Neural crest cell (in vitro differentiated cells): ENCODE results near the gene ZFAND3. TPM values are rescaled to one million over a fixed set of nuclear protein-coding genes. Genes with fewer than 3 reads are reported as not detected.

ENCODE experiments used
- DNase-seq: peaks from one replicate; pipeline ENCODE4 v3.0.0; 2021; ENCODE audit warnings: low read depth, mixed read lengths, low spot score
- H3K27ac Mint-ChIP-seq: one replicate; pipeline ENCODE4 v1.8.0; 2021; ENCODE audit warnings: mild to moderate bottlenecking, mixed read lengths; ENCODE audit not compliant: unreplicated experiment
- H3K27me3 Mint-ChIP-seq: 2 replicates; pipeline ENCODE4 v1.8.0; 2021; ENCODE audit warnings: low read depth, mild to moderate bottlenecking, mixed read lengths
- H3K36me3 Mint-ChIP-seq: 2 replicates; pipeline ENCODE4 v1.8.0; 2021; ENCODE audit warnings: low read depth, mild to moderate bottlenecking, mixed read lengths
- H3K4me1 Mint-ChIP-seq: 2 replicates; pipeline ENCODE4 v1.8.0; 2021; ENCODE audit warnings: mixed read lengths
- H3K4me3 Mint-ChIP-seq: one replicate; pipeline ENCODE4 v1.8.0; 2021; ENCODE audit warnings: mild to moderate bottlenecking, mixed read lengths
- H3K9me3 Mint-ChIP-seq: 2 replicates; pipeline ENCODE4 v1.8.0; 2021; ENCODE audit warnings: mixed read lengths
- total RNA-seq: library from RNA; stranded (reverse); gene quantifications from 2 replicates; pipeline ENCODE4 v1.2.1, GENCODE V29; 2021
- TF ChIP-seq, protein P1 (sequence below): fragments of 200-600 bp; sonication (generic); conservative IDR thresholded peaks from 2 replicates; pipeline ENCODE4 v1.5.0; 2021; ENCODE audit warnings: antibody characterized with exemption, mild to moderate bottlenecking

The ZFAND3 gene
- total RNA-seq, 1 donor from 2014 or later, result 65.9 TPM

DNA sequence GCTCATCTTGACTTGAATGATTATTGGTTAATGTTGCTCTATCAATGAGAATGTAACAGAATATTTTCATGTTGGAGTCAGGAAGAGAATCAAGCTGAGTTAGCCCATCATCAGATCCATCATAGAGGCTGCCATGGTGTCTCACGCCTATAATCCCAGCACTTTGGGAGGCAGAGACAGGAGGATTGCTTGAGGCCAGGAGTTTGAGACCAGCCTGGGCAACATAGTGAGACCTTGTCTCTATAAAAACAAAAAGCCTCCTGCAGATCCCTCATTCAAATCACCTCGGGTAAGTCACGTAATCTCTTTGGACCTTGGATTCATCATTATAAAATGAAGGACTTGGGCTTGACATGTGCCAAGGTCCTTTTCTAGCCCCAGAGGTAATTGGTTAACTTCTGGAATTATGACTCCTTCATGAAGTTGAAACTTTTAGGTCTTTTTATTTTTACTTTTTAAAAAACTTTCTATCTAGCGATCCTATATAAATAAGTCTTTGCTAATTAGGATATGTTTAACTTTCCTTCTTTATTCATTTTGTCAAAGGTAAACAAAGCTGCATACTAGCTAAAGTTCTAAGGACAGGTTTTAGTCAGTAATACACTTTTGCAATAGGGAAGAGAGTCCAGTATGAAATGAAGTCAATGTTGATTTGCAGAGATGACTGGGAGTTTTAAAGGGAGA, 110.9 kb downstream of the ZFAND3 start:
- no peak for DNase-seq
- TF ChIP-seq, protein P1, sequence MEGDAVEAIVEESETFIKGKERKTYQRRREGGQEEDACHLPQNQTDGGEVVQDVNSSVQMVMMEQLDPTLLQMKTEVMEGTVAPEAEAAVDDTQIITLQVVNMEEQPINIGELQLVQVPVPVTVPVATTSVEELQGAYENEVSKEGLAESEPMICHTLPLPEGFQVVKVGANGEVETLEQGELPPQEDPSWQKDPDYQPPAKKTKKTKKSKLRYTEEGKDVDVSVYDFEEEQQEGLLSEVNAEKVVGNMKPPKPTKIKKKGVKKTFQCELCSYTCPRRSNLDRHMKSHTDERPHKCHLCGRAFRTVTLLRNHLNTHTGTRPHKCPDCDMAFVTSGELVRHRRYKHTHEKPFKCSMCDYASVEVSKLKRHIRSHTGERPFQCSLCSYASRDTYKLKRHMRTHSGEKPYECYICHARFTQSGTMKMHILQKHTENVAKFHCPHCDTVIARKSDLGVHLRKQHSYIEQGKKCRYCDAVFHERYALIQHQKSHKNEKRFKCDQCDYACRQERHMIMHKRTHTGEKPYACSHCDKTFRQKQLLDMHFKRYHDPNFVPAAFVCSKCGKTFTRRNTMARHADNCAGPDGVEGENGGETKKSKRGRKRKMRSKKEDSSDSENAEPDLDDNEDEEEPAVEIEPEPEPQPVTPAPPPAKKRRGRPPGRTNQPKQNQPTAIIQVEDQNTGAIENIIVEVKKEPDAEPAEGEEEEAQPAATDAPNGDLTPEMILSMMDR, result no peak
- H3K9me3 Mint-ChIP-seq, result no peaks in the 10 kb centered on the region

DNA sequence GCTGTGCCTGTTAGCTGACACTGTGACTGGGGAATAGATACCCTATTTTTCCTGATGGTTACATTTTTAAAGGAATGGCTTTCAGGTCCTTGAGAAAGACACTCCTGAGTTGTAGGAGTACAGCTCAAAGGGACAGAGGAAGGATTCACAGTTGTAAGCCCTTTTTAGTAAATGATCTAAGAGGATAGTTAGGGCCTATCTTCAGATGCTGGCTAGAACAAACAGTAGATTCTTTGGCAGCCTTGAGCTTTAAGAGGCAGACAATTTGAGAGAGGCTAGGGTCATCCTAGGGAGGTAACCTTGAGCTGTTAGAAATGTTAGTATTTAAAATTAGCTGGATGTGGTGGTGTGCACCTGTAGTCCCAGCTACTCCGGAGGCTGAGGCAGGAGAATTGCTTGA, 111.5 kb downstream of the ZFAND3 start:
- Mint-ChIP-seq H3K9me3 (no peaks in the 10 kb centered on the region), H3K4me1 (peaks cover 29% of the 10 kb centered on the region), H3K27ac (no peak overlapping the region), H3K36me3 (no peaks in the 10 kb centered on the region), H3K27me3 (no peaks in the 10 kb centered on the region), H3K4me3 (no peak overlapping the region)
- no peak for DNase-seq
- TF ChIP-seq, protein P1, result no peak

More for the DNA sequence above, 110.9 kb downstream of the ZFAND3 start:
- no peaks in the 10 kb centered on the region for H3K36me3 Mint-ChIP-seq
- H3K27me3 Mint-ChIP-seq, result no peaks in the 10 kb centered on the region
- H3K27ac Mint-ChIP-seq, result no peak overlapping the region
- H3K4me1 Mint-ChIP-seq, result peaks cover 34% of the 10 kb centered on the region
- H3K4me3 Mint-ChIP-seq, result no peak overlapping the region

DNA sequence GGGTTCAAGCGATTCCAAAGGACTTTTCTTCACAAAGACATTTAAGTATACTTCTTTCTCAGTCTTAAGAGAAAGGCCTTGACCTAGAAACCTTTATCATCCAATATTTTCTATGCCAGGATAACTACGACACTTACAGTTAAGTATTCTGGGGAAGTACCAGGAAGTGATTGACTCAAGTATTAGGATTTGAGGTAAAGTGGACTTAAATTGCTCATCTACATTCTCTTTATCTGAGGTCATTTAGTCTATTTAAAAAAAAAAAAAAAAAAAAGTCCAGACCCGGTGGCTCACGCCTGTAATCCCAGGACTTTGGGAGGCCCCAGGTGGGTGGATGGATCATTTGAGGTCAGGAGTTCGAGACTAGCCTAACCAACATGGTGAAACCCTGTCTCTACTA, 114.7 kb downstream of the ZFAND3 start:
- peaks cover 16% of the 10 kb centered on the region for H3K4me1 Mint-ChIP-seq
- H3K9me3 Mint-ChIP-seq, result no peaks in the 10 kb centered on the region
- H3K36me3 Mint-ChIP-seq, result no peaks in the 10 kb centered on the region
- no peaks in the 10 kb centered on the region for H3K27me3 Mint-ChIP-seq
- TF ChIP-seq, protein P1, result no peak
- H3K4me3 Mint-ChIP-seq, result no peak overlapping the region
- no peak for DNase-seq
- H3K27ac Mint-ChIP-seq, result no peak overlapping the region

DNA sequence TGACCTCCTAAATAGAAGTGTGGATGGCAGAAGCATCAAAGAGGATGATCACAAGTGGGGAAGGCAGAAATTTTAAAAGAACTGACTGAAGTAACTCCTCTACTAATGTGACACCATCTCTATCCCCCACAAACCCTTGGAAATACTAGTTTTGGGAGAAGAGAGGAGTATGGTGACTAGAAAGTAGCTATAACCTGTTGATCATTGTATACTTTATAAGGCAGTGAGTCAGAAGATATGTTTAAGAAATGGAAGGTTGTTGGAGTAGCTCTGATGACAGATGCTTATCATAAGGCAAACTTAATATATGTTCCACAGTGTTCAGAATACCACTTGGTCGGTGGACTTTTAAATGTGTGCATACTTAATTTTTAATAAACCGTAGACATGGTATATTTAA, 116.6 kb downstream of the ZFAND3 start:
- DNase-seq, result no peak
- no peaks in the 10 kb centered on the region for H3K9me3 Mint-ChIP-seq
- peaks cover 4% of the 10 kb centered on the region for H3K4me1 Mint-ChIP-seq
- no peaks in the 10 kb centered on the region for H3K27me3 Mint-ChIP-seq
- no peak overlapping the region for H3K27ac Mint-ChIP-seq
- H3K36me3 Mint-ChIP-seq, result no peaks in the 10 kb centered on the region
- H3K4me3 Mint-ChIP-seq, result no peak overlapping the region
- TF ChIP-seq, protein P1, result no peak

DNA sequence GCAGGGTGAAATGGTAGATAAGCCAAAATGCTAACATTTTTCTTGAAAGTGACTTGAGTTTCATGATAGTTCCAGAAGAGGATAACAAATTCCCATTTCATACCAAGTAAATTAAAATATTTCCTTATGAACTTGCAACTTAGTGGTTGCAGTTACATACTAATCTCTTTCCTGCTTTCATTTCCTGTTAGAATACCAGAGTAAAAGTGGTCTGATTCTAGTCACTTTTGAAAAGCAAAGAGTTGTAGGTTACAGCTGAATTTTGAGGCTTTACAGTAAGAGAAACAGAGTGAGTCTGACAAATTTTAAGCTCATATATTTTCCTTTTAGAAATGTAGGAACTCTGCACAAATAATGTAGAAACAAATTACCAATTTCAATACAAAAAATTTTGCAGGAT, 117.4 kb downstream of the ZFAND3 start:
- Mint-ChIP-seq H3K27me3 (no peaks in the 10 kb centered on the region), H3K4me1 (peaks cover 3% of the 10 kb centered on the region), H3K9me3 (no peaks in the 10 kb centered on the region), H3K36me3 (no peaks in the 10 kb centered on the region), H3K4me3 (no peak overlapping the region), H3K27ac (no peak overlapping the region)
- TF ChIP-seq, protein P1, result no peak
- DNase-seq, result no peak
